ENCODE results near the gene ZNF44. TPM values are rescaled to one million over a fixed set of nuclear protein-coding genes. Genes with fewer than 3 reads are reported as not detected.
A peak's percentile ranks its signal among the peaks of the same experiment; 100 is the strongest.
"Not testable (repeated sequence)": the region's sequence is repeated elsewhere in the genome, so short reads cannot be mapped to it uniquely, and the experiment has no call there.

The ZNF44 gene
- total RNA-seq (10 to 100 TPM; 20.7 to 35.5 TPM), total RNA-seq (75.8 to 79.7 reads per million in 2 donors)

DNA sequence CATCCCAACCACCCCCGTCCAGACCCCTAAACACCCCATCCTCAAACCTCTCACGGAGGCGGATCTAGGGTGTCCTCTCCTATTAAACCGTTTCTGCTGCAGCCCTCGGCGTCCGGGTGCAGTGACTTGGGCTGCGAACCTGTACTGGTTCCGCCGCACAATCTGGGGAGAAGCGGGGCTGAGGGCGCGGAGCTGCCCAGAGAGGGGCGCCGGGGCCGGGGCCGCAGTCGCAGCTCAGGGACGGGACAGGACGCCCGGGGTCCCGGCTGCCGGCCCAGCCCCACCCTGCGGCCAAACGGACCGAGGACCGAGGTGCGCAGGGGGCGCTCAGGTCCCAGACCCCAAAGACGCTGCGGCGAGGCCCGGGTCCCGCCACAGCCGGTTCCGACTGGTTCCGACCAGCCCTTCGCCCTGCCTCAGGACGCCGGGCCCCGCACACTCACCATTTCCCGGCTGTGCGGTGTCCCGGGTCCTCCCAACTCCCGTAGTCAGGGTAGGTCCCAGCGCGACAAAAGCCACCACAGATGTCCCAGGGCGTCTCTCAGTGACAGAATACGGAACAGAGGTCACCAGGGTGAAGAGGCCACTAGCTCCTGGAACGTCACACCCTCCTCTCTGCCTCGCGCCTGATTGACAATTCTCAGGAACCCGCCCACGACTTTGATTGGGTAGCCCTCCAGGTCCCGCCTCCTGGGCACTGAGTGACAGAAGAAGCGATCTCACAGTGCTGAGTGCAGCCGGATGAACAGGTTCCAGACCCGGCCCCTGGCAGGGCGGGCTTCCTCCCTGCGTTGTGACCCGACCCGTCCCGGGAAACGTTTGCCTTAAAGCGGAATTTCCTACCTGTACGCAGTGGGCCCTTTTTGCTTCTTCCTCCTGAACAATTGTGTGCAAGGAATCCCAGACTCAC, at the start of gene ZNF44:
ZNF44 (minus strand) TSS at position 635 of the 910 bp plus-strand sequence; CDS start at position 446, 189 bp downstream.
- Mint-ChIP-seq H3K4me1 (peaks cover 30% of the 10 kb centered on the region), H3K4me3 (peak within 1 kb of the TSS; percentile 98), H3K27me3 (no peaks in the 10 kb centered on the region), H3K36me3 (ENCODE audit: low read depth) (peaks cover 4% of the 10 kb centered on the region), H3K27ac (peak within 1 kb of the TSS; percentile 96)
- DNase-seq (peak; percentile 77 to 89 (median 87)), ATAC-seq (peak; percentile 98)
- H3K9me3 ChIP-seq (ENCODE audit: control insufficient read depth, low read length, poor library complexity, severe bottlenecking) = no peaks in the 10 kb centered on the region

DNA sequence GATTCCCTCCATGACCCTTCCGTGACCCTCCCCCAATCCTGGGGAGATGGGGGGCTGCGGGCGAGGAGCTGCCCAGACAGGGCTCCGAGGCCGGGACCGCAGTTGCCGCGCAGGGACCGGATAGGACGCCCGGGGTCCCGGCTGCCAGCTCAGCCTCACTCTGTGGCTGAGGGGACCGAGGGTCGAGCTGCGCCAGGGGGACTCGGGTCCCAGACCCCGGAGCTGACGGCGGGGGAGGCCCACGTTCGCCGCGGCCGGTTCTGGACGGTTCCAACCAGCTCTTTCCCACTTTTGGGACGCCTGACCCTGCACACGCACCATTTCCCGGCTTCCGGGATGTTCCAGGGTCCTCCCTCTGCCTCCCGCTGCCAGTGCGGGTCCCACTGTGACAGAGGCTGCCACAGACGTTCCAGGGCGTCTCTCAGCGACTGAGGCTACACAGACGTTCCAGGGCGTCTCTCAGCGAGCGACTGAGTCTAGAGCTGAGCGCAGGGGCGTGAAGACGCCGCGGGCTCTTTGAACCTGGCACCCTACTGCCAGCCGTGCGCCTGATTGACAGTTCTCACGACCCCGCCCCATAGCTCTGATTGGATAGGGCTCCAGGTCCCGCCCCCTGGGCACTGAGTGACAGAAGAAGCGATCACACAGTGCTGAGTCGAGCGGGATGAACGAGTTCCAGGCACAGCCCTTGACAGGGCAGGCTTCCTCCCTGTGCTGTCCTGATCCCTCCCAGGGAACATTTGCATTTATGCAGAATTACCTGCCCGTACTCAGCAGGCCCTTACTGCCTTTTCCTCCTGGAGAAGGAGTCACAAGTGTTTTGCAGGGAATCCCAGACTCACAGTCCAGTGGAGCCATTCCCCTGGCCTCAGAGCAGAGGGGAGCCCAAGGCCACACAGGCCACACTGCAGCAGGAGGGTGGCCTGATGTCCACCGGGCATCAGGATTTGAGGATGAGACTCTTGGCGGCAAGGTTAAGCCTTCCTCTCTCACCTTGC, 38.8 kb upstream of the ZNF44 start, which contains the start of gene ZNF563:
ZNF563 (minus strand) TSS at position 472 of the 998 bp plus-strand sequence; CDS start at position 321, 151 bp downstream.
- DNase-seq (peak; percentile 83 to 96 (median 91)), ATAC-seq (peak; percentile 96)
- no peaks in the 10 kb centered on the region for H3K9me3 ChIP-seq (ENCODE audit: control insufficient read depth, low read length, poor library complexity, severe bottlenecking)
- Mint-ChIP-seq H3K27ac (peak within 1 kb of the TSS; percentile 93), H3K36me3 (ENCODE audit: low read depth) (no peaks in the 10 kb centered on the region), H3K4me1 (peaks cover 30% of the 10 kb centered on the region), H3K4me3 (peak within 1 kb of the TSS; percentile 99), H3K27me3 (no peaks in the 10 kb centered on the region)

DNA sequence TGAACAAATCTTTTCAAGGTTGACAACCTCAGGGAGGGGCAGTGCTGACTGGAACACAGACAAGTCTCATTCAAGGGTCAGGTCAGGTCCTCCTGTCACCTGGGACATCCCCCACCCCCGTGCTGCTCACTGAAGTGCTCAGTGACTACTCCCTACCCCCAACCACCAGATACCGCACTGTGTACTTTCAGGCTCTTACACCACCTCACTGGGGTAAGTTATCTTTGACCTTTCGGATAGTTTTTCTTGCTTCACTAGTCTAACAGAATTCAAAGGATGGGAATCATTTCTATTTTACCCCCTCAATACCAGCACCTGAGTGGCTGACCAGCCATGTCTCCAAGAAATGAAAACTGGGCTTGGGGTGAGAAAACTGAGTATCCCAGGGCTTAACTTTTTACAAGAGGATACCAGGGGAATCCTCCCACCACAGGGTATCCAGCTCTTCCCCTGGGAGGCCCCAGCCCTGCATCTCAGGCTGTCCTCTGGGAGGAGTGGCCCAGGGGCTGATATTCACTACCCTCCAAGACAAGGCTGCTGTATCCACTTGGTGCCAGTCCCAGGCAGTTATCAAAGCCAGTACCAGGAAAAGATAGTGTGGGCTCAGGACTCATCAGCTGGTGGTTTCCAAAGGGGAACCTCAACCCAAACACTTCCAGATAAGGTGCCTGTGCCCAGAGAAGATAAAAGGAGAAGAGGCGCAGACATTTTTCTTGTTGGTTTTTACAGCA, 36.7 kb upstream of the ZNF44 start:
- peak overlapping the region; percentile 93 for H3K27ac Mint-ChIP-seq
- DNase-seq (peak; percentile 11 to 14 (median 12)), ATAC-seq (peak; percentile 17)
- no peaks in the 10 kb centered on the region for H3K36me3 Mint-ChIP-seq (ENCODE audit: low read depth)
- peak overlapping the region; percentile 99 for H3K4me3 Mint-ChIP-seq
- no peaks in the 10 kb centered on the region for H3K9me3 ChIP-seq (ENCODE audit: control insufficient read depth, low read length, poor library complexity, severe bottlenecking)
- H3K27me3 Mint-ChIP-seq = no peaks in the 10 kb centered on the region
- H3K4me1 Mint-ChIP-seq = peaks cover 34% of the 10 kb centered on the region

DNA sequence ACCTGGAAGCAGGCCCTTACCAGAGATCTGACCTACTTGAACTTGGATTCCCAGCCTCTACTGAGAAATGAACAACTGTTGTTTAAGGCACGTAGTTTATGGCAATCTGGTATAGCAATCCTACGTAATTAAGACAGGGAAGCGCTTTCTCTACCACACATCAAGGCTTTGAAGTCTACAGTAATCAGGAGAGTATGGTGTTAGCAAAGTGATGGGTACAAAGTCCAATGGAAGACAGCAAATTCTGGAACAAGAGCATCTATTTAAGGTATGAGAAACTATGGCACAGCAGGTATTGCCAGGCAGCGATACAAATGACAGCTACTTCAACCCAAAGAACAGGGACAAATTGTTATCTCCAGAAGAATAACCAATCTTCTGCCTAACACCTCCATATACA, 35.7 kb upstream of the ZNF44 start:
- H3K4me1 Mint-ChIP-seq = peaks cover 37% of the 10 kb centered on the region
- H3K27me3 Mint-ChIP-seq = no peaks in the 10 kb centered on the region
- H3K9me3 ChIP-seq (ENCODE audit: control insufficient read depth, low read length, poor library complexity, severe bottlenecking) = no peaks in the 10 kb centered on the region
- H3K27ac Mint-ChIP-seq = no peak overlapping the region
- H3K36me3 Mint-ChIP-seq (ENCODE audit: low read depth) = peaks cover 3% of the 10 kb centered on the region
- DNase-seq (no peak), ATAC-seq (no peak)
- no peak overlapping the region for H3K4me3 Mint-ChIP-seq

DNA sequence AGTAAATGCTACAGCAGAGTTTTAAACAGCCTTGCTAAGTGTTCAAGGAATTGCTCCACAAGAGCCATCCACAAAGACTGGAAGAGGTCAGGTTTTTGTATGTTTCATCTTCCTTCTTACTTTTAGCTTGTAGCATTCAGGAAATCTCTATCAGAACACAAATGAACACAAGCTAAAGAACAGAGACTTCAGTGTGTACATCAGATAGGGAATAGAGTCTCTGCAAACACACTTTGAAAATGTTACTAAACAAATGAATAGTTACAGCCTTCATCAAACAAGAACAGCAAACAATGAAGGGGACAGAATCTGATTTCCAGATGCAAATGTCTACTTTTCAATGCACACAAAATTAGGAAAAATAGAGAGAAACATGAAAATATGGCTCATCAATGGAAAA, 31.0 kb upstream of the ZNF44 start:
- H3K9me3 ChIP-seq (ENCODE audit: control insufficient read depth, low read length, poor library complexity, severe bottlenecking) = no peaks in the 10 kb centered on the region
- H3K4me3 Mint-ChIP-seq = no peak overlapping the region
- H3K27me3 Mint-ChIP-seq = no peaks in the 10 kb centered on the region
- peaks cover 15% of the 10 kb centered on the region for H3K4me1 Mint-ChIP-seq
- peaks cover 6% of the 10 kb centered on the region for H3K36me3 Mint-ChIP-seq (ENCODE audit: low read depth)
- DNase-seq (no peak), ATAC-seq (no peak)
- no peak overlapping the region for H3K27ac Mint-ChIP-seq

DNA sequence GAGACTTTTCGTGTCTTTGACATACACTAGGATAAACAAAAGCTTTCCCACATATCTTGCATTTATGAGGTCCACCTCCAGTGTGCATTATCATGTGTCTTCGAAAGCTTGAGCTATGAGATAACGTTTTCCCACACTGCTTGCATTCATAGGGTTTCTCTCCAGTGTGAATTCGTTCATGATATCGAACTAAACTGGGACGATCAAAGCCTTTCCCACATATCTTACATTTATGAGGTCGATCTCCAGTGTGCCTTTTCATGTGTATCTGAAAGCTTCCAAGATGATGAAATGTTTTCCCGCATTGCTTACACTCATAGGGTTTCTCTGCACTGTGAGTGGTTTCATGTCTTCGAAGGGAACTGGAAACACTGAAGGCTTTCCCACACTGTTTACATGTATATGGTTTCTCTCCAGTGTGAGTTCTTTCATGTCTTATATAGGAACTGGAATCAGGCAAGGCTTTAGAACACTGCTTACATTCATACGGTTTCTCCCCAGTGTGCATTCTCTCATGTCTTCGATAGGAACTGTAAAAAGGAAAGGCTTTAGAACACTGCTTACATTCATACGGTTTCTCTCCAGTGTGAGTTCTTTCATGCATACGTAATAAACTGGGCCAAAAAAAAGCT, 24.2 kb upstream of the ZNF44 start:
- H3K9me3 ChIP-seq (ENCODE audit: control insufficient read depth, low read length, poor library complexity, severe bottlenecking) = peaks cover 10% of the 10 kb centered on the region
- ATAC-seq = no peak
- no peak overlapping the region for H3K27ac Mint-ChIP-seq
- no peaks in the 10 kb centered on the region for H3K27me3 Mint-ChIP-seq
- H3K4me3 Mint-ChIP-seq = no peak overlapping the region
- H3K4me1 Mint-ChIP-seq = no peaks in the 10 kb centered on the region
- no peak for DNase-seq
- peaks cover 7% of the 10 kb centered on the region for H3K36me3 Mint-ChIP-seq (ENCODE audit: low read depth)

DNA sequence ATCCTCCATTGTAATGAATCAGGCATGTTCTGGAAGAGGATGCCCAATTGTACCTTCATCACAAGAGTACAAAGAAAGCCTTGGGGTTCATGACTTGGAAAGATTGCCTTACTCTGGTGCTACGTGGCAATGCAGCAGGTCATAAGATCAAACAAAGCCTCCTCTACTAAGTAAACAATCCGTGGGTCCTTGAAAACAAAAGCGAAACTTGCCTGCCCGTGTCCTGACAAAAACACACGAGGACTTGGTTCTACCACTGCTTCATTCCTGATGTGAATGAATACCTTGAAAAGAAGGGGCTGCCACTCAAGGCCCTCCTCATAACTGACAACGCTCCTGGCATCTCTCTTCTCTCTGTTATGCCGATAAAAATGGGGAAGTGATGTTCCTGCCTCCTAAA, 19.9 kb upstream of the ZNF44 start:
- ATAC-seq (no peak), DNase-seq (no peak)
- Mint-ChIP-seq H3K36me3 (ENCODE audit: low read depth) (peaks cover 4% of the 10 kb centered on the region), H3K4me1 (no peaks in the 10 kb centered on the region), H3K27me3 (no peaks in the 10 kb centered on the region), H3K4me3 (no peak overlapping the region), H3K27ac (no peak overlapping the region)
- H3K9me3 ChIP-seq (ENCODE audit: control insufficient read depth, low read length, poor library complexity, severe bottlenecking) = peaks cover 10% of the 10 kb centered on the region

DNA sequence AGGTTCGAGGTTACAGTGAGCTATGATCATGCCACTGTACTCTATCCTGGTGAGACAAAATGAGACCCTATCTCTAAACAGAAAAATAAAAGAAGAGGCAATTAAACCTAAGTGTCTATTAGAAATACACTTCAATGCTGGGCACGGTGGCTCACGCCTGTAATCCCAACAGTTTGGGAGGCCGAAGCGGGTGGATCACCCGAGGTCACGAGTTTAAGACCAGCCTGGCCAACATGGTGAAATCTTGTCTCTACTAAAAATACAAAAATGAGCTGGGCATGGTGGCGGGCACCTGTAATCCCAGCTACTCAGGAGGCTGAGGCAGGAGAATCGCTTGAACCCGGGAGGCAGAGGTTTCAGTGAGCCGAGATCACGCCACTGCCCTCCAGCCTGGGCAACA, 14.2 kb upstream of the ZNF44 start:
- H3K9me3 ChIP-seq (ENCODE audit: control insufficient read depth, low read length, poor library complexity, severe bottlenecking); H3K27ac Mint-ChIP-seq; ATAC-seq; H3K36me3 Mint-ChIP-seq (ENCODE audit: low read depth); H3K4me1 Mint-ChIP-seq; DNase-seq; H3K27me3 Mint-ChIP-seq; H3K4me3 Mint-ChIP-seq: not testable (repeated sequence)

DNA sequence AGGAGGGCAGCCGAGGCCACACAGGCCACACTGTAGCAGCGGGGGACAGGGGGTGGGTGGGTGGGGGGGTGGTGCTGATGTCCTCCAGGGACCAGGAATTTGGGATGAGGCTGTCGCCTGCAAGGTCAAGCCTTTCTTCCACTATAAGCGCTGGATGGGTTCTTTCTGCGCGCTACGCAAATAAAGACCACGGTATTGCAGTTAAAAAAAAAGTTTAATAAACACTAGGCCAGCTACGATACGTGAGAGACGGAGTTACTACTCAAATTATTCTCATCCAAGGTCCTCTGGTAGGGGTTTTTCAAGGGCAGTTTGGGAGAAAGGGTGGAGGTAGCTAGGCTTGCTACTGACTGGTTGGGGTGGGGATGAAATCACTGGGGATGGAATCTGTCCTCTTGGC, 508 bp upstream of the ZNF44 start:
- ATAC-seq (no peak), DNase-seq (no peak)
- Mint-ChIP-seq H3K4me3 (peak overlapping the region; percentile 98), H3K27me3 (no peaks in the 10 kb centered on the region), H3K36me3 (ENCODE audit: low read depth) (peaks cover 4% of the 10 kb centered on the region), H3K4me1 (peaks cover 24% of the 10 kb centered on the region), H3K27ac (peak overlapping the region; percentile 96)
- H3K9me3 ChIP-seq (ENCODE audit: control insufficient read depth, low read length, poor library complexity, severe bottlenecking) = no peaks in the 10 kb centered on the region

DNA sequence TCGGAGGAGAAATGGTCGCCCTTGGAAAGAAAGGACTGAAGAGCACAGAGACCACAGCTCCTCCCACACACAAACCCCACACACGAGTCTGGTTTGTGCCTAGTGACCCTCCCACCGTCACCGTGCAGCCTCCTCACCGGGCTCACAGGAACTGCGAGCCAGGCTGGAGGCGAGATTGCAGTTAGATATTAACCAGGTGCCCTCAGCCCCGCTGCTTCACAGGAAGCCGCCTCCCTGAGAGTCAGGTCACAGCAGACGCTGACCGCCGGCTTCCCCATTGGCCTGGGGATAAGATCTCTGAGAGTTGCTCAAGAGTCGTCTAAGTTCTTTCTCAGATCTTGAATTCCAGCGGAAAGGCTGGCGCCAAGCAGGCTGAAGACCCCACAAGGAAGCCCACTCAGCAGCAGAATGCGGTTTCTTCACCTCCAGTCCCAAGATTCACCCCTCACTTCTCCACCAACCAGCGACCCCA, 870 bp downstream of the ZNF44 start:
- Mint-ChIP-seq H3K4me3 (peak overlapping the region; percentile 98), H3K27me3 (no peaks in the 10 kb centered on the region), H3K4me1 (peaks cover 37% of the 10 kb centered on the region), H3K27ac (peak overlapping the region; percentile 96), H3K36me3 (ENCODE audit: low read depth) (peaks cover 4% of the 10 kb centered on the region)
- no peaks in the 10 kb centered on the region for H3K9me3 ChIP-seq (ENCODE audit: control insufficient read depth, low read length, poor library complexity, severe bottlenecking)
- DNase-seq (peak; percentile 27 to 38 (median 28)), ATAC-seq (peak; percentile 21)

DNA sequence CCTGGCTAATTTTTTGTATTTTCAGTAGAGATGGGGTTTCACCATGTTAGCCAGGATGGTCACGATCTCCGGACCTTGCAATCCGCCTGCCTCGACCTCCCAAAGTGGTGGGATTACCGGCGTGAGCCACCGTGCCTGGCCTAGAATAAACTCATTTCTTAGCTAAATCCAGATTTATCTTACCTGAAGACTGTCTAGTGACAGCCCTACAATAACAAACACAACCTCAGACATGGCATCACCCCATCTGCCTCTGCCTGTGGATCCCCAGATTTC, 5.0 kb downstream of the ZNF44 start:
- H3K36me3 Mint-ChIP-seq (ENCODE audit: low read depth) = peaks cover 2% of the 10 kb centered on the region
- H3K4me1 Mint-ChIP-seq = peaks cover 38% of the 10 kb centered on the region
- ATAC-seq (no peak), DNase-seq (no peak)
- peak overlapping the region; percentile 95 for H3K27ac Mint-ChIP-seq
- peak overlapping the region; percentile 80 for H3K4me3 Mint-ChIP-seq
- H3K27me3 Mint-ChIP-seq = no peaks in the 10 kb centered on the region
- no peaks in the 10 kb centered on the region for H3K9me3 ChIP-seq (ENCODE audit: control insufficient read depth, low read length, poor library complexity, severe bottlenecking)

DNA sequence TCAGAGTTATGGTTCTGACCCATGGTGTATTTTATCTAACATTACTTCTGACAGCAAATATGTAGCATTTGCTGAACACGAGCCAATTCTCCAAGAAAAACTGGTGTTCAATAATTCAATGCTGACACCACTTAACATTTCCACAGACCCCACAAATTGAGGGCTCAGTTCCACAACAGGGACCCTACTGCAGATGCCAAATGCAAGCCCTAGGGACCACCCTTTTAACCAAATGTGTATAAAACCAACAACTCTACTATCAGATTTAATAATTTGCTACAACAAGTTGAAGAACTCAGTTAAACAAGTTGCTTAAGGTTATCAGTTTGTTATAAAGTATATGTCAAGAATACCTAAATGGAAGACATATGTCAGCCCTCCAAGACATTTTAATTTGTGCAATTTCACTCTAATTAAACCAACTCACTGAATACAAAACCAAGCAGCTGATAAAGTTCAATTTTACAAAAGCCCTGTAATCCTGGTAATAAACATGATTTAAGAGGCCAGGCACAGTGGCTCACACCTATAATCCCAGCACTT, 6.7 kb downstream of the ZNF44 start:
- peak overlapping the region; percentile 95 for H3K27ac Mint-ChIP-seq
- ATAC-seq = no peak
- H3K4me3 Mint-ChIP-seq = peak overlapping the region; percentile 5

More for the DNA sequence above, 6.7 kb downstream of the ZNF44 start:
- no peak for DNase-seq
- Mint-ChIP-seq H3K4me1 (peaks cover 28% of the 10 kb centered on the region), H3K36me3 (ENCODE audit: low read depth) (no peaks in the 10 kb centered on the region), H3K27me3 (no peaks in the 10 kb centered on the region)
- no peaks in the 10 kb centered on the region for H3K9me3 ChIP-seq (ENCODE audit: control insufficient read depth, low read length, poor library complexity, severe bottlenecking)
